IMR-90 (cell line): ENCODE measurements around the gene MBTD1. TPM values are rescaled to one million over a fixed set of nuclear protein-coding genes. Genes with fewer than 3 reads are reported as not detected.

Experiments used
- ATAC-seq: fragments of 200-7000 bp; cut with Tn5 transposase; 2 replicates; pipeline ENCODE4 v1.9.1; 2020; ENCODE audit warnings: low read depth, mild to moderate bottlenecking, moderate library complexity
- BruUV-seq: library from RNA; stranded (reverse); fragments of 400-500 nt; replicated peaks from 2 replicates; lab custom pipeline; 2021; lab: Mats Ljungman, UMichigan
- CTCF ChIA-PET: fragments of 300-600 bp; formaldehyde crosslinking; extraction: SDS; loops from one replicate; lab custom pipeline; 2021; ENCODE audit warnings: antibody characterized with exemption; lab: Yijun Ruan, JAX
- POLR2A ChIA-PET: fragments of 300-600 bp; sonication (Branson Sonifier 250); formaldehyde crosslinking; loops from one replicate; lab custom pipeline; 2022; ENCODE audit warnings: antibody characterized with exemption; ENCODE audit not compliant: unreplicated experiment; lab: Charles Lee
- DNase-seq: peaks from one replicate; pipeline ENCODE4 v3.0.0; 2013
- H2AFZ ChIP-seq: replicated peaks from 2 replicates; pipeline ENCODE3; 2013; ENCODE audit warnings: low read length, mild to moderate bottlenecking; ENCODE audit not compliant: poor library complexity
- H2AK5ac ChIP-seq: 2 replicates; pipeline ENCODE4 v1.6.1; 2013; ENCODE audit warnings: low read depth, low read length, inconsistent platforms
- H2AK9ac ChIP-seq: replicated peaks from 2 replicates; pipeline ENCODE3; 2013; ENCODE audit warnings: mild to moderate bottlenecking, low read depth, low read length, moderate library complexity; ENCODE audit not compliant: poor library complexity
- H2BK120ac ChIP-seq: 2 replicates; pipeline ENCODE4 v1.6.1; 2013; ENCODE audit warnings: low read depth, low read length, inconsistent platforms
- H2BK15ac ChIP-seq: 3 replicates; pipeline ENCODE4 v1.6.1; 2013; ENCODE audit warnings: low read depth, low read length, inconsistent platforms
- H2BK20ac ChIP-seq: 2 replicates; pipeline ENCODE4 v1.6.1; 2013; ENCODE audit warnings: low read depth, mild to moderate bottlenecking, inconsistent platforms, low read length, moderate library complexity
- H2BK5ac ChIP-seq: 2 replicates; pipeline ENCODE4 v1.6.1; 2013; ENCODE audit warnings: mild to moderate bottlenecking, low read depth, low read length, inconsistent platforms; ENCODE audit not compliant: poor library complexity, severe bottlenecking
- H3K14ac ChIP-seq: replicated peaks from 2 replicates; pipeline ENCODE4 v1.6.1; 2013; ENCODE audit warnings: low read depth, low read length, inconsistent platforms
- H3K18ac ChIP-seq: 2 replicates; pipeline ENCODE4 v1.6.1; 2013; ENCODE audit warnings: low read depth, low read length, control low read depth
- H3K23ac ChIP-seq: 2 replicates; pipeline ENCODE4 v1.6.1; 2013; ENCODE audit warnings: low read depth, low read length, inconsistent platforms
- H3K27ac ChIP-seq: 2 replicates; pipeline ENCODE4 v1.5.1; 2013; ENCODE audit warnings: mild to moderate bottlenecking, control low read depth, low read length; ENCODE audit not compliant: insufficient read depth
- H3K27me3 ChIP-seq: 2 replicates; pipeline ENCODE4 v1.6.1; 2013; ENCODE audit warnings: low read length; ENCODE audit not compliant: control insufficient read depth, insufficient read depth
- H3K36me3 ChIP-seq: 2 replicates; pipeline ENCODE4 v1.6.1; 2013; ENCODE audit warnings: low read length, mixed read lengths; ENCODE audit not compliant: control insufficient read depth, insufficient read depth
- H3K4ac ChIP-seq: 2 replicates; pipeline ENCODE4 v1.6.1; 2013; ENCODE audit warnings: low read depth, low read length, inconsistent platforms
- H3K4me1 ChIP-seq: 2 replicates; pipeline ENCODE4 v1.6.1; 2013; ENCODE audit warnings: low read length, mixed read lengths; ENCODE audit not compliant: control insufficient read depth, insufficient read depth
- H3K4me2 ChIP-seq: 2 replicates; pipeline ENCODE4 v1.6.1; 2013; ENCODE audit warnings: low read depth, mild to moderate bottlenecking, control low read depth, low read length, moderate library complexity
- H3K4me3 ChIP-seq: 2 replicates; pipeline ENCODE4 v1.5.1; 2013; ENCODE audit warnings: low read depth, mild to moderate bottlenecking, control low read depth, low read length, moderate library complexity; ENCODE audit not compliant: insufficient read depth
- H3K56ac ChIP-seq: 2 replicates; pipeline ENCODE4 v1.6.1; 2013; ENCODE audit warnings: low read length, inconsistent platforms; ENCODE audit not compliant: insufficient read depth; ENCODE audit errors: extremely low read depth
- H3K79me1 ChIP-seq, 2 experiments: 2 replicates each; pipeline ENCODE4 v1.6.1; 2013; ENCODE audit warnings: low read length in 2 of 2, inconsistent platforms in 1 of 2, low read depth in 1 of 2
- H3K9ac ChIP-seq: 2 replicates; pipeline ENCODE4 v1.6.1; 2013; ENCODE audit warnings: low read depth, low read length, control low read depth
- H3K9me1 ChIP-seq: 2 replicates; pipeline ENCODE4 v1.6.1; 2013; ENCODE audit warnings: low read length, inconsistent platforms; ENCODE audit not compliant: insufficient read depth
- H3K9me3 ChIP-seq: 2 replicates; pipeline ENCODE4 v1.6.1; 2013; ENCODE audit warnings: low read length; ENCODE audit not compliant: control insufficient read depth, insufficient read depth
- H4K20me1 ChIP-seq: 2 replicates; pipeline ENCODE4 v1.6.1; 2013; ENCODE audit warnings: low read length, inconsistent platforms; ENCODE audit not compliant: insufficient read depth
- H4K5ac ChIP-seq: 2 replicates; pipeline ENCODE4 v1.6.1; 2013; ENCODE audit warnings: mild to moderate bottlenecking, low read depth, low read length, control low read depth
- H4K8ac ChIP-seq, 2 experiments: 2 replicates each; pipeline ENCODE4 v1.6.1; 2013; ENCODE audit warnings: low read depth in 2 of 2, low read length in 2 of 2, control low read depth in 1 of 2, inconsistent platforms in 1 of 2
- H4K91ac ChIP-seq: 2 replicates; pipeline ENCODE4 v1.6.1; 2013; ENCODE audit warnings: low read depth, low read length, inconsistent platforms; ENCODE audit not compliant: insufficient read depth
- CEBPB ChIP-seq: IDR thresholded peaks from 2 replicates; pipeline ENCODE4 v1.6.1; 2012; ENCODE audit warnings: low read depth, low read length, improper control_type of control experiment
- CHD1 ChIP-seq: IDR thresholded peaks from 2 replicates; pipeline ENCODE4 v1.6.1; 2012; ENCODE audit warnings: low read depth, low read length, improper control_type of control experiment
- CTCF ChIP-seq: conservative IDR thresholded peaks from 2 replicates; pipeline ENCODE4 v1.5.1; 2012; ENCODE audit warnings: mild to moderate bottlenecking, low read depth, low read length, improper control_type of control experiment
- ELK1 ChIP-seq: fragments of 150-350 bp; IDR thresholded peaks from 2 replicates; pipeline ENCODE4 v1.6.1; 2016; ENCODE audit warnings: low read depth, mild to moderate bottlenecking, low read length, moderate library complexity, borderline replicate concordance
- FOS ChIP-seq: fragments of 150-350 bp; IDR thresholded peaks from 2 replicates; pipeline ENCODE4 v1.6.1; 2016; ENCODE audit warnings: low read depth, low read length
- POLR2A ChIP-seq: IDR thresholded peaks from 2 replicates; pipeline ENCODE4 v1.6.1; 2012; ENCODE audit warnings: mild to moderate bottlenecking, low read depth, low read length
- RCOR1 ChIP-seq: IDR thresholded peaks from 2 replicates; pipeline ENCODE4 v1.6.1; 2012; ENCODE audit warnings: mild to moderate bottlenecking, low read length, improper control_type of control experiment; ENCODE audit not compliant: insufficient replicate concordance
- SMC3 ChIP-seq: fragments of 150-350 bp; IDR thresholded peaks from 2 replicates; pipeline ENCODE4 v1.6.1; 2016; ENCODE audit warnings: low read depth, mild to moderate bottlenecking, antibody characterized with exemption, low read length, moderate library complexity
- USF2 ChIP-seq: fragments of 150-350 bp; IDR thresholded peaks from 2 replicates; pipeline ENCODE4 v1.6.1; 2017; ENCODE audit warnings: mild to moderate bottlenecking, antibody characterized with exemption, low read length, low read depth
- WGBS, 2 experiments: methylation state at CpG; one replicate each; pipeline versions ENCODE4 v1.1.5 to v1.1.7; 2013; ENCODE audit warnings: missing lambda C conversion rate in 2 of 2; ENCODE audit not compliant: insufficient read length in 1 of 2; ENCODE audit errors: extremely low coverage in 2 of 2; 5-methylcytosine and 5-hydroxymethylcytosine counted together
- dilution Hi-C: fragments of 300-500 bp; cut with HindIII; formaldehyde crosslinking; loops from one replicate; pipeline ENCODE4 v1.14.3; 2018; ENCODE audit warnings: low sequenced_read_pairs; ENCODE audit not compliant: unreplicated experiment
- in situ Hi-C: fragments of 300-500 bp; cut with MboI; formaldehyde crosslinking; loops from 3 replicates; pipeline ENCODE4 v1.14.3; 2019; ENCODE audit warnings: low sequenced_read_pairs, inconsistent platforms, mixed read lengths
- intact Hi-C: fragments of 100-400 bp; cut with micrococcal nuclease; formaldehyde crosslinking; loops from 2 replicates; pipeline ENCODE4 v1.10.0; 2022
- polyA plus RNA-seq, 3 experiments: library from polyadenylated mRNA; depleted of rRNA; stranded (reverse); fragments of >200 nt; gene quantifications; 2 replicates each; pipeline ENCODE4 v1.2.3, GENCODE V29; 2012; ENCODE audit warnings: low replicate concordance in 1 of 3
- total RNA-seq: library from RNA; depleted of rRNA; stranded (reverse); fragments of >200 nt; gene quantifications from 2 replicates; pipeline ENCODE4 v1.2.3, GENCODE V29; 2012

MBTD1 gene
- total and polyA plus RNA-seq, 2 of the 4 experiments (the other 2 are of a cell fraction), result 3.2 to 5.6 TPM

GRCh38 chr17:51200846-51201245 is 59.0 kb downstream of the MBTD1 start:
- H3K36me3 ChIP-seq, result peaks cover 35% of the 10 kb centered on the region
- H3K9ac ChIP-seq, result no peak overlapping the region
- H2BK15ac ChIP-seq, result no peak overlapping the region
- ATAC-seq (no peak; the same call in 1 of the 2 replicates), DNase-seq (no peak)
- H3K4me3 ChIP-seq, result no peak overlapping the region
- no peaks in the 10 kb centered on the region for H4K20me1 ChIP-seq
- H4K91ac ChIP-seq, result no peak overlapping the region
- no CpG with 5 or more reads among the region's 2 CpGs for WGBS, 2 experiments
- H3K27ac ChIP-seq, result no peak overlapping the region
- H3K14ac ChIP-seq, result no peak overlapping the region
- dilution Hi-C loops (no loop called here), intact Hi-C loops (no loop called here), in situ Hi-C loops (no loop called here)
- POLR2A ChIA-PET, result no interaction called here
- H3K56ac ChIP-seq, result no peak overlapping the region
- H3K4me1 ChIP-seq, result no peaks in the 10 kb centered on the region
- H3K23ac ChIP-seq, result no peak overlapping the region
- H2BK5ac ChIP-seq, result no peak overlapping the region
- no peak overlapping the region for H2BK120ac ChIP-seq
- H3K4ac ChIP-seq, result no peak overlapping the region
- H2AFZ ChIP-seq, result no peak overlapping the region
- TF ChIP-seq POLR2A, result no peak
- TF ChIP-seq USF2, result no peak
- no peak for TF ChIP-seq CHD1
- TF ChIP-seq RCOR1, result no peak
- TF ChIP-seq CEBPB, result no peak
- no peak for TF ChIP-seq FOS
- no peak for TF ChIP-seq CTCF
- TF ChIP-seq ELK1, result no peak
- no peak for TF ChIP-seq SMC3
- no peak overlapping the region for H3K4me2 ChIP-seq
- H4K8ac ChIP-seq, result no peak overlapping the region
- H4K5ac ChIP-seq, result no peak overlapping the region
- no peak overlapping the region for H2AK9ac ChIP-seq
- no peak overlapping the region for H2BK20ac ChIP-seq
- H3K9me1 ChIP-seq, result peaks cover 3% of the 10 kb centered on the region; the same call in 1 of the 2 replicates
- no peaks in the 10 kb centered on the region for H3K9me3 ChIP-seq
- H2AK5ac ChIP-seq, result no peak overlapping the region
- no peaks in the 10 kb centered on the region for H3K27me3 ChIP-seq
- CTCF ChIA-PET, result interaction anchor here (0.7 kb wide), 1 partner anchor 58 kb away, joined by 3 read pairs; no protein-coding TSS in a partner anchor
- H3K79me1 ChIP-seq, result no peaks in the 10 kb centered on the region
- no peak overlapping the region for H3K18ac ChIP-seq
- no TSS peak for BruUV-seq
